Activated B cell treated with CpG ODN at 0.5 μM for 24 hours (primary cell): ENCODE measurements around the gene PRRX1. TPM values are rescaled to one million over a fixed set of nuclear protein-coding genes. Genes with fewer than 3 reads are reported as not detected.

Source experiments
- ATAC-seq: fragments of 200-7000 bp; cut with Tn5 transposase; one replicate; pipeline ENCODE4 v1.10.0; 2021; ENCODE audit warnings: low read depth, mild to moderate bottlenecking, moderate library complexity
- CTCF ChIA-PET: fragments of 350-600 bp; sonication (Branson Sonifier 250); formaldehyde crosslinking; loops from one replicate; lab custom pipeline; 2021; ENCODE audit warnings: antibody characterized with exemption; lab: Charles Lee
- POLR2A ChIA-PET: fragments of 350-600 bp; sonication (Branson Sonifier 250); formaldehyde crosslinking; loops from one replicate; lab custom pipeline; 2021; ENCODE audit warnings: antibody characterized with exemption; lab: Charles Lee
- DNase-seq: peaks from one replicate; pipeline ENCODE4 v3.0.0; 2022
- H3K27ac Mint-ChIP-seq: one replicate; pipeline ENCODE4 v1.8.0; 2020; ENCODE audit warnings: mixed read lengths
- H3K27me3 Mint-ChIP-seq: one replicate; pipeline ENCODE4 v1.8.0; 2021; ENCODE audit warnings: mixed read lengths
- H3K36me3 Mint-ChIP-seq: one replicate; pipeline ENCODE4 v1.8.0; 2021; ENCODE audit warnings: low read depth, mixed read lengths
- H3K4me1 Mint-ChIP-seq: one replicate; pipeline ENCODE4 v1.8.0; 2021; ENCODE audit warnings: mixed read lengths
- H3K4me3 Mint-ChIP-seq: one replicate; pipeline ENCODE4 v1.8.0; 2020; ENCODE audit warnings: mild to moderate bottlenecking, mixed read lengths
- H3K9me3 Mint-ChIP-seq: one replicate; pipeline ENCODE4 v1.8.0; 2020; ENCODE audit warnings: mixed read lengths
- intact Hi-C: fragments of 100-400 bp; cut with micrococcal nuclease; formaldehyde crosslinking; loops from one replicate; pipeline ENCODE4 v1.15.1; 2024
- total RNA-seq: library from RNA; stranded (reverse); gene quantifications from 2 replicates; pipeline ENCODE4 v1.2.3, GENCODE V29; 2022
- TF ChIP-seq, protein P1 (sequence below): fragments of 200-600 bp; IDR thresholded peaks from one replicate; pipeline ENCODE4 v1.8.0; 2022; ENCODE audit warnings: antibody characterized with exemption, mild to moderate bottlenecking

PRRX1 gene
- total RNA-seq, 1 donor from 2014 or later, result not detected

DNA sequence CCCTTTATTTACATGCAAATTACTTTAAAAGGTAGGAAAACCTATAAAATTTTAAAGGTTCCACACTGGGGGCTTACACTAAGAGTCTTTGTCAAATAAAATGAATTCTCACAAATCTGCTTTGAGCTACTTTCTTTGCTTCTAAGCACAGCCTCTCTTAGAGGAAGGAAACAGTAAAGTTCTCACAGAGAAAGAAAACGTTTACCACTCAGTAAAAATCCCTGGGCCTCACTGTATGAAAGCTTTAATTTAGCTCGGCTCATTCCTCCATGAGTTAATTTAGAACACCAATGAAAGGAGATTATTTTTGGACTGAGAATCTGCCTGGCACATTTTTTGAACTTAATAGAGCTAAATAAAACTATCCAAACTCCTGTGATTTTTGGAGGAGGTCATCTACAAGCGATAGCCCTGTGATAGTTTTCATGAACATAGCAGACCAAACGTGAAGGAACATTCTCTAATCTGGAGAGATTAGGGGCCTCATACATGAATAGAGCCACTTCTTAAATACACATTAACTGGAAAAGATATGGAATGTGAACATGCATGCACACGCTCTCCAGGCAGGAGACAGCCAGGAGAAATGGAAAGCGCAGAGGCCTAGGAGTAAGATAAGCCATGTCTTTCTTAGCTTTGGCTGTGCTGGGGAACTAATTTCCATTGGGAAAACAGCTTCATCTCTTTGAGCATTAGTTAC lies 32.8 kb downstream of the PRRX1 start:
- Mint-ChIP-seq H3K27me3 (peaks cover 14% of the 10 kb centered on the region), H3K36me3 (no peaks in the 10 kb centered on the region), H3K4me3 (no peak overlapping the region), H3K27ac (no peak overlapping the region), H3K4me1 (no peaks in the 10 kb centered on the region), H3K9me3 (no peaks in the 10 kb centered on the region)
- intact Hi-C loops, result no loop called here
- TF ChIP-seq, protein P1, sequence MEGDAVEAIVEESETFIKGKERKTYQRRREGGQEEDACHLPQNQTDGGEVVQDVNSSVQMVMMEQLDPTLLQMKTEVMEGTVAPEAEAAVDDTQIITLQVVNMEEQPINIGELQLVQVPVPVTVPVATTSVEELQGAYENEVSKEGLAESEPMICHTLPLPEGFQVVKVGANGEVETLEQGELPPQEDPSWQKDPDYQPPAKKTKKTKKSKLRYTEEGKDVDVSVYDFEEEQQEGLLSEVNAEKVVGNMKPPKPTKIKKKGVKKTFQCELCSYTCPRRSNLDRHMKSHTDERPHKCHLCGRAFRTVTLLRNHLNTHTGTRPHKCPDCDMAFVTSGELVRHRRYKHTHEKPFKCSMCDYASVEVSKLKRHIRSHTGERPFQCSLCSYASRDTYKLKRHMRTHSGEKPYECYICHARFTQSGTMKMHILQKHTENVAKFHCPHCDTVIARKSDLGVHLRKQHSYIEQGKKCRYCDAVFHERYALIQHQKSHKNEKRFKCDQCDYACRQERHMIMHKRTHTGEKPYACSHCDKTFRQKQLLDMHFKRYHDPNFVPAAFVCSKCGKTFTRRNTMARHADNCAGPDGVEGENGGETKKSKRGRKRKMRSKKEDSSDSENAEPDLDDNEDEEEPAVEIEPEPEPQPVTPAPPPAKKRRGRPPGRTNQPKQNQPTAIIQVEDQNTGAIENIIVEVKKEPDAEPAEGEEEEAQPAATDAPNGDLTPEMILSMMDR, result no peak
- DNase-seq, result no peak
- no peak for ATAC-seq
- POLR2A ChIA-PET, result no interaction called here
- CTCF ChIA-PET, result interaction anchor here (1.6 kb wide), 1 partner anchor 13 kb away, joined by 3 read pairs; no protein-coding TSS in a partner anchor

GRCh38 chr1:170697316-170697715 lies 33.4 kb downstream of the PRRX1 start:
- Mint-ChIP-seq H3K4me3 (no peak overlapping the region), H3K9me3 (no peaks in the 10 kb centered on the region), H3K27ac (no peak overlapping the region), H3K36me3 (no peaks in the 10 kb centered on the region), H3K27me3 (peaks cover 14% of the 10 kb centered on the region), H3K4me1 (no peaks in the 10 kb centered on the region)
- no peak for DNase-seq
- TF ChIP-seq, protein P1, result no peak
- POLR2A ChIA-PET, result no interaction called here
- no peak for ATAC-seq
- intact Hi-C loops, result no loop called here
- CTCF ChIA-PET, result interaction anchor here (1.6 kb wide), 1 partner anchor 14 kb away, joined by 3 read pairs; no protein-coding TSS in a partner anchor

GRCh38 chr1:170698301-170699275 lies 34.7 kb downstream of the PRRX1 start:
- H3K27me3 Mint-ChIP-seq, result peaks cover 7% of the 10 kb centered on the region
- H3K4me1 Mint-ChIP-seq, result no peaks in the 10 kb centered on the region

GRCh38 chr1:170699696-170700095 lies 35.8 kb downstream of the PRRX1 start:
- no peak for DNase-seq
- intact Hi-C loops, result loop anchor here (5.0 kb wide), 1 partner anchor 692 kb away; no protein-coding TSS in a partner anchor
- POLR2A ChIA-PET, result no interaction called here
- ATAC-seq, result no peak
- H3K4me3 Mint-ChIP-seq, result no peak overlapping the region
- no peaks in the 10 kb centered on the region for H3K36me3 Mint-ChIP-seq
- H3K9me3 Mint-ChIP-seq, result no peaks in the 10 kb centered on the region
- no peaks in the 10 kb centered on the region for H3K4me1 Mint-ChIP-seq
- H3K27ac Mint-ChIP-seq, result no peak overlapping the region
- peaks cover 7% of the 10 kb centered on the region for H3K27me3 Mint-ChIP-seq
- CTCF ChIA-PET, result no interaction called here
- TF ChIP-seq, protein P1, result no peak

More at GRCh38 chr1:170698301-170699275, 34.7 kb downstream of the PRRX1 start:
- CTCF ChIA-PET, result interaction anchor here (1.6 kb wide), 1 partner anchor 15 kb away, joined by 3 read pairs; no protein-coding TSS in a partner anchor
- ATAC-seq (no peak), DNase-seq (no peak)
- Mint-ChIP-seq H3K4me3 (no peak overlapping the region), H3K27ac (no peak overlapping the region), H3K36me3 (no peaks in the 10 kb centered on the region), H3K9me3 (no peaks in the 10 kb centered on the region)
- TF ChIP-seq, protein P1, result no peak
- POLR2A ChIA-PET, result no interaction called here
- intact Hi-C loops, result no loop called here
